Measurements from ENCODE around the gene HMBS. TPM values are rescaled to one million over a fixed set of nuclear protein-coding genes. Genes with fewer than 3 reads are reported as not detected.

The HMBS gene
- total and polyA plus RNA-seq, 4 donors: 10.5 to 224 (median 26.7) TPM

DNA sequence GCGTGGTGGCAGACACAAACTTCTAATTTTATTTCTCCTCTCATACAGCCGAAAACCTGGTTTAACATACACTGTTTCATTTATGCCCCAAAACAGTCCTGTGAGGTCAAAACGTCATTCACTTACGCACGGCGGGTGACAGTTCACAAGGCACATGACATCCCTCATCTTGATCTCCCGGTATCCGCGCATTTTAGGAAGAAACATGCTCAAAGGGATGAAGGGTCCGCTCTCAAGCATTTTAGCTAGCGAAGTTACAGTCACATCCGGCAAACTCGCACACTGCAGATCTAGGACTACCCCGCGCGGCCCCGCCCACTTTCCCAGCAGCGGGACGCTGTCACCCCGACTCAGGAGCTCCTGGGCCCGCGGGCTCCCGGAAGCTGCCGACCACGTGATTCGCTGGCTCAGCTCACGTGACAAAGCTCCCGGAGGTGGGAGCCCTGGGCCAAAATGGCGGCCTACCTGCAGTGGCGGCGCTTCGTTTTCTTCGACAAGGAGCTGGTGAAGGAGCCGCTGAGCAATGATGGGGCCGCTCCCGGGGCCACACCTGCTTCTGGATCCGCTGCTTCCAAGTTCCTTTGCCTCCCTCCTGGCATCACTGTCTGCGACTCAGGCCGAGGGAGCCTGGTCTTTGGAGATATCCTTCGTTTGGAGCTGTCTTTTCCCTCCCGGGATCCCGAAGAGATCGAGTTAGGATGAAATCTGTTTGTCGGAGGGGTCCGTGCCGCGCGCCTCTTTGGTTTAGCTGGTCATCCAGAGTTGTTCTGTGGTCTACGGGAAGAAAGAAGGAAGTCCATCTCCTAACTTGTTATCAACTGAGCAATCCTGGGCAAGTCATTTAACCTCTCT, 17.1 kb upstream of the HMBS start, which contains the start of gene VPS11:
Gene VPS11, plus strand, starts transcription at position 448 of the 852 bp plus-strand sequence. Its CDS starts 6 bp downstream, at position 454.
- H3K4me1 ChIP-seq (ENCODE audit: control insufficient read depth in 4 of 4, insufficient read depth in 4 of 4, low read length in 3 of 4): peaks cover 2 to 27% (median 20%) of the 10 kb centered on the region in 4 donors

More for the DNA sequence above, 17.1 kb upstream of the HMBS start, which contains the start of gene VPS11:
- DNase-seq (ENCODE audit: low spot score): peak; percentile 97
- H3K27ac ChIP-seq (ENCODE audit: low read depth in 1 of 2, low read length in 2 of 2): peak within 1 kb of the TSS; percentile 65 to 87
- no peaks in the 10 kb centered on the region for H3K9me3 ChIP-seq (ENCODE audit: control insufficient read depth in 4 of 4, low read length in 3 of 4)
- TF ChIP-seq, protein P1, sequence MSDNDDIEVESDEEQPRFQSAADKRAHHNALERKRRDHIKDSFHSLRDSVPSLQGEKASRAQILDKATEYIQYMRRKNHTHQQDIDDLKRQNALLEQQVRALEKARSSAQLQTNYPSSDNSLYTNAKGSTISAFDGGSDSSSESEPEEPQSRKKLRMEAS (IDR thresholded peaks at IDR 0.05): peak; percentile 88
- TF ChIP-seq JUND (IDR thresholded peaks at IDR 0.05) (peak in 1 of 2 donors; percentile 41), HNF4G (IDR thresholded peaks at IDR 0.05) (no peak), FOXA1 (IDR thresholded peaks at IDR 0.05) (peak; percentile 19), HNF4A (conservative IDR thresholded peaks at IDR 0.05) (peak; percentile 17 to 25), EGR1 (IDR thresholded peaks at IDR 0.05; ENCODE audit: low read depth in 2 of 2) (no peak), RXRA (IDR thresholded peaks at IDR 0.05) (peak; percentile 31 to 59), FOXA2 (IDR thresholded peaks at IDR 0.05) (no peak), YY1 (IDR thresholded peaks at IDR 0.05) (peak; percentile 99), SP1 (IDR thresholded peaks at IDR 0.05) (peak; percentile 61), RAD21 (IDR thresholded peaks at IDR 0.05) (peak in 1 of 2 donors; percentile 40), GABPA (IDR thresholded peaks at IDR 0.05 in 1 of 2, conservative IDR thresholded peaks at IDR 0.05 in 1 of 2) (peak; percentile 47 to 93), NR2F2 (IDR thresholded peaks at IDR 0.05) (peak; percentile 42), TAF1 (conservative IDR thresholded peaks at IDR 0.05) (peak; percentile 58)
- TF ChIP-seq, protein P2, sequence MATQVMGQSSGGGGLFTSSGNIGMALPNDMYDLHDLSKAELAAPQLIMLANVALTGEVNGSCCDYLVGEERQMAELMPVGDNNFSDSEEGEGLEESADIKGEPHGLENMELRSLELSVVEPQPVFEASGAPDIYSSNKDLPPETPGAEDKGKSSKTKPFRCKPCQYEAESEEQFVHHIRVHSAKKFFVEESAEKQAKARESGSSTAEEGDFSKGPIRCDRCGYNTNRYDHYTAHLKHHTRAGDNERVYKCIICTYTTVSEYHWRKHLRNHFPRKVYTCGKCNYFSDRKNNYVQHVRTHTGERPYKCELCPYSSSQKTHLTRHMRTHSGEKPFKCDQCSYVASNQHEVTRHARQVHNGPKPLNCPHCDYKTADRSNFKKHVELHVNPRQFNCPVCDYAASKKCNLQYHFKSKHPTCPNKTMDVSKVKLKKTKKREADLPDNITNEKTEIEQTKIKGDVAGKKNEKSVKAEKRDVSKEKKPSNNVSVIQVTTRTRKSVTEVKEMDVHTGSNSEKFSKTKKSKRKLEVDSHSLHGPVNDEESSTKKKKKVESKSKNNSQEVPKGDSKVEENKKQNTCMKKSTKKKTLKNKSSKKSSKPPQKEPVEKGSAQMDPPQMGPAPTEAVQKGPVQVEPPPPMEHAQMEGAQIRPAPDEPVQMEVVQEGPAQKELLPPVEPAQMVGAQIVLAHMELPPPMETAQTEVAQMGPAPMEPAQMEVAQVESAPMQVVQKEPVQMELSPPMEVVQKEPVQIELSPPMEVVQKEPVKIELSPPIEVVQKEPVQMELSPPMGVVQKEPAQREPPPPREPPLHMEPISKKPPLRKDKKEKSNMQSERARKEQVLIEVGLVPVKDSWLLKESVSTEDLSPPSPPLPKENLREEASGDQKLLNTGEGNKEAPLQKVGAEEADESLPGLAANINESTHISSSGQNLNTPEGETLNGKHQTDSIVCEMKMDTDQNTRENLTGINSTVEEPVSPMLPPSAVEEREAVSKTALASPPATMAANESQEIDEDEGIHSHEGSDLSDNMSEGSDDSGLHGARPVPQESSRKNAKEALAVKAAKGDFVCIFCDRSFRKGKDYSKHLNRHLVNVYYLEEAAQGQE (IDR thresholded peaks at IDR 0.05): no peak
- TF ChIP-seq, protein P3, sequence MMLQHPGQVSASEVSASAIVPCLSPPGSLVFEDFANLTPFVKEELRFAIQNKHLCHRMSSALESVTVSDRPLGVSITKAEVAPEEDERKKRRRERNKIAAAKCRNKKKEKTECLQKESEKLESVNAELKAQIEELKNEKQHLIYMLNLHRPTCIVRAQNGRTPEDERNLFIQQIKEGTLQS (IDR thresholded peaks at IDR 0.05): peak; percentile 37
- TF ChIP-seq, protein P4, sequence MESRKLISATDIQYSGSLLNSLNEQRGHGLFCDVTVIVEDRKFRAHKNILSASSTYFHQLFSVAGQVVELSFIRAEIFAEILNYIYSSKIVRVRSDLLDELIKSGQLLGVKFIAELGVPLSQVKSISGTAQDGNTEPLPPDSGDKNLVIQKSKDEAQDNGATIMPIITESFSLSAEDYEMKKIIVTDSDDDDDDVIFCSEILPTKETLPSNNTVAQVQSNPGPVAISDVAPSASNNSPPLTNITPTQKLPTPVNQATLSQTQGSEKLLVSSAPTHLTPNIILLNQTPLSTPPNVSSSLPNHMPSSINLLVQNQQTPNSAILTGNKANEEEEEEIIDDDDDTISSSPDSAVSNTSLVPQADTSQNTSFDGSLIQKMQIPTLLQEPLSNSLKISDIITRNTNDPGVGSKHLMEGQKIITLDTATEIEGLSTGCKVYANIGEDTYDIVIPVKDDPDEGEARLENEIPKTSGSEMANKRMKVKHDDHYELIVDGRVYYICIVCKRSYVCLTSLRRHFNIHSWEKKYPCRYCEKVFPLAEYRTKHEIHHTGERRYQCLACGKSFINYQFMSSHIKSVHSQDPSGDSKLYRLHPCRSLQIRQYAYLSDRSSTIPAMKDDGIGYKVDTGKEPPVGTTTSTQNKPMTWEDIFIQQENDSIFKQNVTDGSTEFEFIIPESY (IDR thresholded peaks at IDR 0.05): peak; percentile 79
- TF ChIP-seq, protein P5, sequence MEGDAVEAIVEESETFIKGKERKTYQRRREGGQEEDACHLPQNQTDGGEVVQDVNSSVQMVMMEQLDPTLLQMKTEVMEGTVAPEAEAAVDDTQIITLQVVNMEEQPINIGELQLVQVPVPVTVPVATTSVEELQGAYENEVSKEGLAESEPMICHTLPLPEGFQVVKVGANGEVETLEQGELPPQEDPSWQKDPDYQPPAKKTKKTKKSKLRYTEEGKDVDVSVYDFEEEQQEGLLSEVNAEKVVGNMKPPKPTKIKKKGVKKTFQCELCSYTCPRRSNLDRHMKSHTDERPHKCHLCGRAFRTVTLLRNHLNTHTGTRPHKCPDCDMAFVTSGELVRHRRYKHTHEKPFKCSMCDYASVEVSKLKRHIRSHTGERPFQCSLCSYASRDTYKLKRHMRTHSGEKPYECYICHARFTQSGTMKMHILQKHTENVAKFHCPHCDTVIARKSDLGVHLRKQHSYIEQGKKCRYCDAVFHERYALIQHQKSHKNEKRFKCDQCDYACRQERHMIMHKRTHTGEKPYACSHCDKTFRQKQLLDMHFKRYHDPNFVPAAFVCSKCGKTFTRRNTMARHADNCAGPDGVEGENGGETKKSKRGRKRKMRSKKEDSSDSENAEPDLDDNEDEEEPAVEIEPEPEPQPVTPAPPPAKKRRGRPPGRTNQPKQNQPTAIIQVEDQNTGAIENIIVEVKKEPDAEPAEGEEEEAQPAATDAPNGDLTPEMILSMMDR (IDR thresholded peaks at IDR 0.05; ENCODE audit: low read depth, low read length, missing input control): no peak
- under 1% methylated on average over 49 of the region's 49 CpGs for WGBS
- no peaks in the 10 kb centered on the region for H3K27me3 ChIP-seq (ENCODE audit: control insufficient read depth in 4 of 4, insufficient read depth in 4 of 4, low read length in 3 of 4)
- peak within 1 kb of the TSS; percentile 73 to 76 for H3K9ac ChIP-seq (ENCODE audit: low read depth in 1 of 2, low read length in 2 of 2)
- H3K4me3 ChIP-seq (ENCODE audit: low read depth in 1 of 3, low read length in 3 of 3): peak within 1 kb of the TSS; percentile 45 to 97 (median 67)
- H3K36me3 ChIP-seq (ENCODE audit: control insufficient read depth in 4 of 4, insufficient read depth in 3 of 4, low read depth in 1 of 4, low read length in 3 of 4): peaks cover 7 to 22% (median 16%) of the 10 kb centered on the region in 4 donors

All from liver (tissue), 9 donors.